Measurements from ENCODE around the gene ACSF3.

Gene ACSF3

GRCh38 chr16:89114159-89114981 is 20.7 kb downstream of the ACSF3 start:
- DNase-seq, result peak; percentile 59

- DNase-seq, result no peak
These were observed 21.7 kb downstream of the ACSF3 start for GRCh38 chr16:89115216-89115861.

GRCh38 chr16:89116341-89117226 is 22.9 kb downstream of the ACSF3 start:
- no peak for DNase-seq

GRCh38 chr16:89117227-89117974 is 23.7 kb downstream of the ACSF3 start:
- DNase-seq, result no peak

- no peak for DNase-seq
These were observed 24.3 kb downstream of the ACSF3 start for GRCh38 chr16:89117975-89118289.

- DNase-seq, result no peak
These were observed 24.9 kb downstream of the ACSF3 start for GRCh38 chr16:89118361-89119165.

GRCh38 chr16:89119166-89119621 is 25.5 kb downstream of the ACSF3 start:
- no peak for DNase-seq

- DNase-seq, result no peak
These were observed 26.0 kb downstream of the ACSF3 start for GRCh38 chr16:89119661-89120141.

- DNase-seq, result no peak
These were observed 26.6 kb downstream of the ACSF3 start for GRCh38 chr16:89120281-89120680.

- DNase-seq, result no peak
These were observed 27.3 kb downstream of the ACSF3 start for GRCh38 chr16:89120921-89121351.

GRCh38 chr16:89121691-89122321 is 28.2 kb downstream of the ACSF3 start:
- DNase-seq, result no peak

- no peak for DNase-seq
These were observed 28.7 kb downstream of the ACSF3 start for GRCh38 chr16:89122322-89122851.

- DNase-seq, result no peak
These were observed 29.6 kb downstream of the ACSF3 start for GRCh38 chr16:89123001-89123830.

GRCh38 chr16:89123831-89124100 is 30.1 kb downstream of the ACSF3 start:
- DNase-seq, result no peak

GRCh38 chr16:89129378-89129777 is 35.7 kb downstream of the ACSF3 start:
- no peak for DNase-seq

GRCh38 chr16:89130448-89130847 is 36.8 kb downstream of the ACSF3 start:
- no peak for DNase-seq

GRCh38 chr16:89131783-89132182 is 38.1 kb downstream of the ACSF3 start:
- DNase-seq, result no peak

- no peak for DNase-seq
These were observed 38.7 kb downstream of the ACSF3 start for GRCh38 chr16:89132194-89133005.

GRCh38 chr16:89133457-89134127 is 39.9 kb downstream of the ACSF3 start:
- DNase-seq, result no peak
